ENCODE results near the gene UTP14C. TPM values are rescaled to one million over a fixed set of nuclear protein-coding genes. Genes with fewer than 3 reads are reported as not detected.

The UTP14C gene
- total RNA-seq, 1 experiment from 2014 or later: 19.8 TPM

DNA sequence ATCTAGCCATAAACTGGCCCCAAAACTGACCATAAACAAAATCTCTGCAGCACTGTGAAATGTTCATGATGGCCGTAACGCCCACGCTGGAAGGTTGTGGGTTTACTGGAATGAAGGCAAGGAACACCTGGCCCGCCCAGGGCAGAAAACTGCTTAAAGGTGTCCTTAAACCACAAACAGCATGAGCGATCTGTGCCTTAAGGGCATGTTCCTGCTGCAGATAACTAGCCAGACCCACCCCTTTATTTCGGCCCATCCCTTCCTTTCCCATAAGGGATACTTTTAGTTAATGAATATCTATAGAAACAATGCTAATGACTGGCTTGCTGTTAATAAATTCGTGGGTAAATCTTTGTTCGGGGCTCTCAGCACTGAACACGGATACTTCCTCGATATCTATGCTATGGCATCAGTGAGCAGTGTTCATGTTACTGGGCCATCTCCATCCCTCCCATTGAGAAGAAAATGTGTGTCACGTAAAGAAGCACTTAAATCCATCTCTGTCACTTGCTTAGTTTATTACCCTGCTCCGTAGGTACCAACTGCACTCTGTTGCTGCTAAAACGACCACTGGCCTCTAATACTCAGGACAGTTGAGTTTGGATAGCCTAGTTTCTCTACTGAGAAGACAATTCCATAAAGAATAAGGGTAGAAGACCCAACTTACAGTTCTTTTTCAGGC is 18.5 kb upstream of the UTP14C start:
- Histone ChIP-seq H4K91ac (ENCODE audit: insufficient read length, low read depth, low read length) (no peak overlapping the region), H2AK5ac (ENCODE audit: insufficient read length, low read length) (no peak overlapping the region), H4K8ac (replicated peaks; ENCODE audit: insufficient read length, low read depth, low read length) (no peak overlapping the region), H3K14ac (ENCODE audit: insufficient read depth, low read length) (no peak overlapping the region), H3K27ac (ENCODE audit: insufficient read length, low read depth, low read length) (no peak overlapping the region), H2AFZ (ENCODE audit: low read length) (no peak overlapping the region), H2BK12ac (ENCODE audit: insufficient read length, low read depth, low read length) (no peak overlapping the region), H3K27me3 (ENCODE audit: insufficient read depth, low read length) (peaks cover 10% of the 10 kb centered on the region; the same call in 1 of the 2 replicates), H3K4me2 (ENCODE audit: insufficient read depth, insufficient read length, low read length) (no peak overlapping the region), H3K23me2 (ENCODE audit: insufficient read length, low read depth, low read length, poor library complexity, severe bottlenecking) (peaks cover 3% of the 10 kb centered on the region), H2BK15ac (ENCODE audit: low read depth, low read length) (no peak overlapping the region), H2BK120ac (ENCODE audit: low read depth, low read length, poor library complexity, severe bottlenecking) (no peak overlapping the region), H3K18ac (ENCODE audit: insufficient read length, low read depth, low read length) (no peak overlapping the region), H3K4me1 (ENCODE audit: insufficient read depth, low read length) (no peaks in the 10 kb centered on the region), H3T11ph (ENCODE audit: low read length) (no peak overlapping the region), H3K9ac (ENCODE audit: extremely low read depth, insufficient read length, low read length) (no peak overlapping the region), H3K23ac (ENCODE audit: insufficient read length, low read depth, low read length) (no peak overlapping the region), H4K5ac (ENCODE audit: insufficient read length, low read depth, low read length) (no peak overlapping the region), H3K4ac (ENCODE audit: low read depth, low read length) (no peak overlapping the region), H3K9me3 (ENCODE audit: control insufficient read depth, low read depth, low read length) (no peaks in the 10 kb centered on the region), H4K20me1 (ENCODE audit: control insufficient read depth, insufficient read depth, insufficient read length) (no peaks in the 10 kb centered on the region), H2BK5ac (ENCODE audit: insufficient read length, low read length) (no peak overlapping the region), H2BK20ac (ENCODE audit: low read depth, low read length, poor library complexity, severe bottlenecking) (no peak overlapping the region), H3K56ac (ENCODE audit: insufficient read length, low read depth, low read length) (no peak overlapping the region), H3K79me1 (ENCODE audit: insufficient read depth, low read depth, low read length, poor library complexity, severe bottlenecking) (no peaks in the 10 kb centered on the region), H3K79me2 (ENCODE audit: insufficient read depth, low read length) (no peaks in the 10 kb centered on the region)
- H3K4me1 Mint-ChIP-seq: peaks cover 17 to 27% of the 10 kb centered on the region in 2 experiments
- H3K27me3 Mint-ChIP-seq (ENCODE audit: low read depth): peaks cover 22% of the 10 kb centered on the region
- TF ChIP-seq, protein P1, sequence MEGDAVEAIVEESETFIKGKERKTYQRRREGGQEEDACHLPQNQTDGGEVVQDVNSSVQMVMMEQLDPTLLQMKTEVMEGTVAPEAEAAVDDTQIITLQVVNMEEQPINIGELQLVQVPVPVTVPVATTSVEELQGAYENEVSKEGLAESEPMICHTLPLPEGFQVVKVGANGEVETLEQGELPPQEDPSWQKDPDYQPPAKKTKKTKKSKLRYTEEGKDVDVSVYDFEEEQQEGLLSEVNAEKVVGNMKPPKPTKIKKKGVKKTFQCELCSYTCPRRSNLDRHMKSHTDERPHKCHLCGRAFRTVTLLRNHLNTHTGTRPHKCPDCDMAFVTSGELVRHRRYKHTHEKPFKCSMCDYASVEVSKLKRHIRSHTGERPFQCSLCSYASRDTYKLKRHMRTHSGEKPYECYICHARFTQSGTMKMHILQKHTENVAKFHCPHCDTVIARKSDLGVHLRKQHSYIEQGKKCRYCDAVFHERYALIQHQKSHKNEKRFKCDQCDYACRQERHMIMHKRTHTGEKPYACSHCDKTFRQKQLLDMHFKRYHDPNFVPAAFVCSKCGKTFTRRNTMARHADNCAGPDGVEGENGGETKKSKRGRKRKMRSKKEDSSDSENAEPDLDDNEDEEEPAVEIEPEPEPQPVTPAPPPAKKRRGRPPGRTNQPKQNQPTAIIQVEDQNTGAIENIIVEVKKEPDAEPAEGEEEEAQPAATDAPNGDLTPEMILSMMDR (conservative IDR thresholded peaks at IDR 0.05): no peak
- H3K27ac Mint-ChIP-seq: no peak overlapping the region
- peaks cover 2 to 3% of the 10 kb centered on the region in 2 experiments; a peak in 2 of 5 replicates for H3K9me3 Mint-ChIP-seq
- no peak overlapping the region for H3K4me3 Mint-ChIP-seq
- peaks cover 8% of the 10 kb centered on the region in 3 experiments; a peak in 5 of 7 replicates for H3K36me3 Mint-ChIP-seq (ENCODE audit: insufficient read depth in 1 of 3, low read depth in 3 of 3)
- WGBS (ENCODE audit: extremely low coverage, insufficient read length, low lambda C conversion rate): no CpG with 5 or more reads among the region's 13 CpGs
- DNase-seq: no peak
